Neural progenitor cell (in vitro differentiated cells): Measurements from ENCODE around the gene FARP2. TPM values are rescaled to one million over a fixed set of nuclear protein-coding genes. Genes with fewer than 3 reads are reported as not detected.

Experiments
- DNase-seq: peaks from one replicate; pipeline ENCODE4 v3.0.0-alpha.2; 2016; ENCODE audit warnings: low spot score
- H2AFZ ChIP-seq: fragments of 200-600 bp; sonication (generic); replicated peaks from 2 replicates; pipeline ENCODE4 v1.6.1; 2016; ENCODE audit warnings: antibody characterized with exemption
- H3F3A ChIP-seq: fragments of 200-600 bp; sonication (generic); 2 replicates; pipeline ENCODE4 v1.6.1; 2016; ENCODE audit warnings: antibody characterized with exemption, low read depth
- H3K27ac ChIP-seq: fragments of 200-600 bp; sonication (generic); 2 replicates; pipeline ENCODE4 v1.5.1; 2016; ENCODE audit warnings: mild to moderate bottlenecking
- H3K27me3 ChIP-seq: fragments of 200-600 bp; sonication (generic); 2 replicates; pipeline ENCODE4 v1.6.1; 2016; ENCODE audit warnings: mild to moderate bottlenecking, moderate library complexity
- H3K36me3 ChIP-seq: fragments of 200-600 bp; sonication (generic); 2 replicates; pipeline ENCODE4 v1.5.1; 2016
- H3K4me1 ChIP-seq: fragments of 200-600 bp; sonication (generic); 2 replicates; pipeline ENCODE4 v1.6.1; 2016; ENCODE audit warnings: mixed run types
- H3K4me2 ChIP-seq: fragments of 200-600 bp; sonication (generic); 2 replicates; pipeline ENCODE4 v1.6.1; 2016
- H3K4me3 ChIP-seq: fragments of 200-600 bp; sonication (generic); 2 replicates; pipeline ENCODE4 v1.5.1; 2016
- H3K79me2 ChIP-seq: fragments of 200-600 bp; sonication (generic); 2 replicates; pipeline ENCODE4 v1.6.1; 2016; ENCODE audit warnings: low read depth
- H3K9ac ChIP-seq: fragments of 200-600 bp; sonication (generic); 2 replicates; pipeline ENCODE4 v1.6.1; 2016
- H3K9me3 ChIP-seq: fragments of 200-600 bp; sonication (generic); 2 replicates; pipeline ENCODE4 v1.5.1; 2016; ENCODE audit warnings: low read depth
- H4K20me1 ChIP-seq: fragments of 200-600 bp; sonication (generic); 2 replicates; pipeline ENCODE4 v1.6.1; 2016; ENCODE audit warnings: low read depth
- H3K27ac Mint-ChIP-seq: 3 replicates; pipeline ENCODE4 v1.8.0; 2021; ENCODE audit warnings: mixed read lengths
- H3K27me3 Mint-ChIP-seq: 2 replicates; pipeline ENCODE4 v1.8.0; 2022; ENCODE audit warnings: low read depth, mild to moderate bottlenecking, inconsistent platforms, moderate library complexity, mixed read lengths; ENCODE audit not compliant: insufficient read depth
- H3K36me3 Mint-ChIP-seq: 3 replicates; pipeline ENCODE4 v1.8.0; 2021; ENCODE audit warnings: mixed read lengths
- H3K4me1 Mint-ChIP-seq: 3 replicates; pipeline ENCODE4 v1.8.0; 2021; ENCODE audit warnings: mixed read lengths
- H3K4me3 Mint-ChIP-seq: 3 replicates; pipeline ENCODE4 v1.8.0; 2021; ENCODE audit warnings: mild to moderate bottlenecking, moderate library complexity, mixed read lengths
- H3K9me3 Mint-ChIP-seq: 3 replicates; pipeline ENCODE4 v1.8.0; 2020; ENCODE audit warnings: mixed read lengths
- EZH2 ChIP-seq: fragments of 200-600 bp; sonication (generic); IDR thresholded peaks from 2 replicates; pipeline ENCODE4 v1.6.1; 2017; ENCODE audit warnings: antibody characterized with exemption, mild to moderate bottlenecking, moderate library complexity
- EZH2phosphoT487 ChIP-seq: fragments of 200-600 bp; sonication (generic); IDR thresholded peaks from 2 replicates; pipeline ENCODE4 v1.6.1; 2017; ENCODE audit warnings: antibody characterized with exemption
- total RNA-seq: library from RNA; depleted of rRNA; stranded (reverse); fragments of >200 nt; gene quantifications from 2 replicates; pipeline ENCODE4 v1.2.3, GENCODE V29; 2015; ENCODE audit warnings: low replicate concordance
- TF ChIP-seq, protein P1 (sequence below): fragments of 200-600 bp; sonication (generic); IDR thresholded peaks from 2 replicates; pipeline ENCODE4 v1.5.1; 2017; ENCODE audit warnings: antibody characterized with exemption, mild to moderate bottlenecking

Gene FARP2
- total RNA-seq, 1 donor from 2014 or later = 32.3 TPM

DNA sequence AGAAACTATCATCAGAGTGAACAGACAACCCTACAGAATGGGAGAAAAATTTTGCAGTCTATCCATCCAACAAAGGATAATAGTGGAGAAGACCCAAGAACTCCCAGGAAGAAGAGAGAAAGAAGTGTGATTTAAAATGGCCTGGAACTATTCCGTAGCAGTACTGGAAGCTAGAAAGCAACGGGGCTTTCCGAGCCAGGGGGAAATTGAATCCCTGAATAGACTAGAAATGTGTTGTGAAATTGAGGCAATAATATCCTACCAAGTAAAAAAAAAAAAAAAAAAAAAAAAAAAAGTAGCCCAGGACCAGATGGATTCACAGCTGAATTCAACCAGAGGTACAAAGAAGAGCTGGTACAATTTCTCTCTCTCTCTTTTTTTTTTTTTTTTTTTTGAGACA is 69.3 kb downstream of the FARP2 start:
- H3K27ac ChIP-seq = no peak overlapping the region
- H3K4me3 ChIP-seq = no peak overlapping the region
- no peak for DNase-seq
- no peaks in the 10 kb centered on the region for H3K4me1 ChIP-seq
- Mint-ChIP-seq H3K4me3 (no peak overlapping the region), H3K4me1 (no peaks in the 10 kb centered on the region), H3K27me3 (peaks cover 4% of the 10 kb centered on the region), H3K27ac (no peak overlapping the region), H3K36me3 (peaks cover 48% of the 10 kb centered on the region), H3K9me3 (peaks cover 11% of the 10 kb centered on the region)
- H3K27me3 ChIP-seq = no peaks in the 10 kb centered on the region
- H3K79me2 ChIP-seq = no peaks in the 10 kb centered on the region
- no peak overlapping the region for H3K9ac ChIP-seq
- H2AFZ ChIP-seq = no peak overlapping the region
- no peaks in the 10 kb centered on the region for H3K36me3 ChIP-seq
- TF ChIP-seq EZH2 (no peak), EZH2phosphoT487 (no peak)
- TF ChIP-seq, protein P1, sequence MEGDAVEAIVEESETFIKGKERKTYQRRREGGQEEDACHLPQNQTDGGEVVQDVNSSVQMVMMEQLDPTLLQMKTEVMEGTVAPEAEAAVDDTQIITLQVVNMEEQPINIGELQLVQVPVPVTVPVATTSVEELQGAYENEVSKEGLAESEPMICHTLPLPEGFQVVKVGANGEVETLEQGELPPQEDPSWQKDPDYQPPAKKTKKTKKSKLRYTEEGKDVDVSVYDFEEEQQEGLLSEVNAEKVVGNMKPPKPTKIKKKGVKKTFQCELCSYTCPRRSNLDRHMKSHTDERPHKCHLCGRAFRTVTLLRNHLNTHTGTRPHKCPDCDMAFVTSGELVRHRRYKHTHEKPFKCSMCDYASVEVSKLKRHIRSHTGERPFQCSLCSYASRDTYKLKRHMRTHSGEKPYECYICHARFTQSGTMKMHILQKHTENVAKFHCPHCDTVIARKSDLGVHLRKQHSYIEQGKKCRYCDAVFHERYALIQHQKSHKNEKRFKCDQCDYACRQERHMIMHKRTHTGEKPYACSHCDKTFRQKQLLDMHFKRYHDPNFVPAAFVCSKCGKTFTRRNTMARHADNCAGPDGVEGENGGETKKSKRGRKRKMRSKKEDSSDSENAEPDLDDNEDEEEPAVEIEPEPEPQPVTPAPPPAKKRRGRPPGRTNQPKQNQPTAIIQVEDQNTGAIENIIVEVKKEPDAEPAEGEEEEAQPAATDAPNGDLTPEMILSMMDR = no peak
- no peaks in the 10 kb centered on the region for H4K20me1 ChIP-seq
- peaks cover 10% of the 10 kb centered on the region for H3K9me3 ChIP-seq
- H3F3A ChIP-seq = no peaks in the 10 kb centered on the region
- H3K4me2 ChIP-seq = no peak overlapping the region

DNA sequence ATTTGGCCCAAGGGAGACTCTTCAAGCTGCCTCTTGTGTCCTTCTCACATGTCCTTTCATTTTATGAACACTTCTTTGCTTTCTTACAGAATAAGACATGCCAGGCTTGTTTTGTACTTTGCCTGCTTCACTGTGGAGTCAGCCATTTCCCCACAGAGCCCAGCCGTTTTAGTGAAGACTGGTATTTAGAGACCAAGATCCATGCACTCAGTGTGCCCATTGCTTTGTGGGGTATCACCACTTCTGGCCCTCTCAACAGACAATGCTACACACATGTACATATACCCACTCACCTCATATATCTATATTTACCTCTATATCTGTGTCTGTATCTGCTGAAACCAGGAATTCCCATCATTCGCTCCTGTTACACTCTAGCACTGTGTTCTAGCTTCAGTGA is 74.1 kb downstream of the FARP2 start:
- peaks cover 2% of the 10 kb centered on the region for H3K9me3 Mint-ChIP-seq
- peaks cover 33% of the 10 kb centered on the region for H3K36me3 Mint-ChIP-seq
- H3K4me3 ChIP-seq = no peak overlapping the region
- peaks cover 6% of the 10 kb centered on the region for H3K9me3 ChIP-seq
- H3K4me1 Mint-ChIP-seq = no peaks in the 10 kb centered on the region
- no peaks in the 10 kb centered on the region for H3K79me2 ChIP-seq
- H3K4me2 ChIP-seq = no peak overlapping the region
- H3F3A ChIP-seq = no peaks in the 10 kb centered on the region
- no peak overlapping the region for H2AFZ ChIP-seq
- no peak overlapping the region for H3K27ac ChIP-seq
- H4K20me1 ChIP-seq = no peaks in the 10 kb centered on the region
- H3K27me3 Mint-ChIP-seq = peaks cover 2% of the 10 kb centered on the region
- H3K4me3 Mint-ChIP-seq = no peak overlapping the region
- H3K9ac ChIP-seq = no peak overlapping the region
- no peak overlapping the region for H3K27ac Mint-ChIP-seq
- H3K27me3 ChIP-seq = no peaks in the 10 kb centered on the region
- no peak for DNase-seq
- no peaks in the 10 kb centered on the region for H3K4me1 ChIP-seq
- TF ChIP-seq EZH2 = no peak
- no peak for TF ChIP-seq EZH2phosphoT487
- TF ChIP-seq, protein P1 = no peak
- peaks cover 5% of the 10 kb centered on the region for H3K36me3 ChIP-seq

DNA sequence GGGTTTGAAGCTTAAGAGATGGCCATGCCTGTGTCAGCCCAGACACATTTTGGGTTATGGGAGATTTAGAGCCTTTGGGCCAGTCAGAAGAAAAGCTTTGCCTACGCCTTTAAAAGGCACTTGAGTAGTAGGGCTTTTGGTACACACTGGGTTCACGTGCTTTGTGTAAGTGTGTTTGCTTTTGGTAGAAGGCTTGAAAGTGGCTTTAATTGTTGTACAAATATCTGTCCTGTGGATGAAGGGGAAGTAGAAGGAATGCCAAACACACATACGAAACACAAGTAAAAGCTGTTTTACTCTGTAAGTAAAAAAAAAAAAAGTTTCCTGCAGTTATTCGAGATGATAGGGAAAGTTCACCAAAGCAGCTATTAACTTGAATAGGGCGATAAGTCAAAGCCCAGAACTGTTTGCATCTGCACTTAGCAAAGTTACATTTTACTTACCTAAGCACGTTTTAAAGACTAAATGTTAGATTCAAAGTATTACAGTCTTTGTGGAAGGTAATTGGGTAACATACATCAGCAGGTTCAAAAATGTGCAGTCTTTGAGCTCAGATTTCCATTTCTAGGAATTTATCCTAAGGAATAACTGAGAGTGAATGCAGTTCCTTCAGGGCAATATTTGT is 76.9 kb downstream of the FARP2 start:
- no peak overlapping the region for H3K4me2 ChIP-seq
- H3K9ac ChIP-seq = no peak overlapping the region
- no peaks in the 10 kb centered on the region for H3K27me3 Mint-ChIP-seq
- DNase-seq = no peak
- no peak overlapping the region for H3K4me3 ChIP-seq
- H3K4me1 ChIP-seq = no peaks in the 10 kb centered on the region
- H3K27ac Mint-ChIP-seq = no peak overlapping the region
- no peaks in the 10 kb centered on the region for H3K79me2 ChIP-seq
- TF ChIP-seq, protein P1 = no peak
- TF ChIP-seq EZH2 = no peak
- TF ChIP-seq EZH2phosphoT487 = no peak
- H4K20me1 ChIP-seq = no peaks in the 10 kb centered on the region
- peaks cover 2% of the 10 kb centered on the region for H3K9me3 Mint-ChIP-seq
- no peak overlapping the region for H2AFZ ChIP-seq
- no peak overlapping the region for H3K27ac ChIP-seq
- peaks cover 5% of the 10 kb centered on the region for H3K36me3 ChIP-seq
- H3F3A ChIP-seq = no peaks in the 10 kb centered on the region
- H3K27me3 ChIP-seq = no peaks in the 10 kb centered on the region
- peaks cover 37% of the 10 kb centered on the region for H3K36me3 Mint-ChIP-seq
- H3K9me3 ChIP-seq = peaks cover 6% of the 10 kb centered on the region
- no peak overlapping the region for H3K4me3 Mint-ChIP-seq
- no peaks in the 10 kb centered on the region for H3K4me1 Mint-ChIP-seq
